Stimulated activated CD4-positive, alpha-beta T cell treated with anti-CD3 and anti-CD28 coated beads, Interleukin-4, amount 100 ng/mL, for 48 hours (primary cell): ENCODE measurements around the gene BET1.
"Not testable (repeated sequence)": the region's sequence is repeated elsewhere in the genome, so short reads cannot be mapped to it uniquely, and the experiment has no call there.

Experiments
- DNase-seq, 2 donors: peaks; one replicate each; pipeline ENCODE4 v3.0.0-alpha.2; 2020; ENCODE audit warnings: low read depth in 2 of 2

Gene BET1

GRCh38 chr7:94004024-94004951, at the start of gene BET1:
Gene BET1 (minus strand): TSS chr7:94004355. CDS start chr7:94004216, 139 bp downstream.
- peak; percentile 82 to 88 for DNase-seq

- no peak for DNase-seq
These were observed 49.4 kb upstream of the BET1 start for GRCh38 chr7:94053532-94053931.

- no peak for DNase-seq
These were observed 48.4 kb upstream of the BET1 start for GRCh38 chr7:94052398-94053180.

GRCh38 chr7:94050046-94050445, 45.9 kb upstream of the BET1 start:
- no peak for DNase-seq

- DNase-seq: no peak
These were observed 45.5 kb upstream of the BET1 start for GRCh38 chr7:94049615-94050014.

- no peak for DNase-seq
These were observed 44.6 kb upstream of the BET1 start for GRCh38 chr7:94048755-94049154.

GRCh38 chr7:94047956-94048355, 43.8 kb upstream of the BET1 start:
- DNase-seq: no peak

- DNase-seq: no peak
These were observed 41.4 kb upstream of the BET1 start for GRCh38 chr7:94045581-94045980.

- DNase-seq: no peak
These were observed 40.7 kb upstream of the BET1 start for GRCh38 chr7:94044806-94045205.

- DNase-seq: no peak
These were observed 39.1 kb upstream of the BET1 start for GRCh38 chr7:94043299-94043698.

GRCh38 chr7:94042381-94042780, 38.2 kb upstream of the BET1 start:
- no peak for DNase-seq

GRCh38 chr7:94041529-94041928, 37.4 kb upstream of the BET1 start:
- no peak for DNase-seq

- no peak for DNase-seq
These were observed 36.1 kb upstream of the BET1 start for GRCh38 chr7:94040254-94040653.

- DNase-seq: no peak
These were observed 35.3 kb upstream of the BET1 start for GRCh38 chr7:94039368-94040035.

- no peak for DNase-seq
These were observed 27.7 kb upstream of the BET1 start for GRCh38 chr7:94031865-94032264.

GRCh38 chr7:94030634-94031033, 26.5 kb upstream of the BET1 start:
- DNase-seq: no peak

GRCh38 chr7:94029976-94030375, 25.8 kb upstream of the BET1 start:
- DNase-seq: no peak

GRCh38 chr7:94028768-94029167, 24.6 kb upstream of the BET1 start:
- DNase-seq: no peak

GRCh38 chr7:94026619-94027018, 22.5 kb upstream of the BET1 start:
- not testable (repeated sequence) for DNase-seq

- no peak for DNase-seq
These were observed 18.4 kb upstream of the BET1 start for GRCh38 chr7:94022550-94022949.

- DNase-seq: no peak
These were observed 12.6 kb upstream of the BET1 start for GRCh38 chr7:94016786-94017185.

GRCh38 chr7:94015538-94015937, 11.4 kb upstream of the BET1 start:
- DNase-seq: no peak
